GM23338 (cell line): ENCODE data around the gene GALNT6. TPM values are rescaled to one million over a fixed set of nuclear protein-coding genes. Genes with fewer than 3 reads are reported as not detected.

Source experiments
- ATAC-seq: fragments of 200-7000 bp; cut with Tn5 transposase; 3 replicates; pipeline ENCODE4 v1.9.1; 2020
- DNase-seq: peaks from one replicate; pipeline ENCODE4 v3.0.0-alpha.2; 2015; ENCODE audit warnings: low spot score
- H2AFZ ChIP-seq: fragments of 200-600 bp; sonication (generic); 2 replicates; pipeline ENCODE4 v1.8.0; 2016; ENCODE audit warnings: antibody characterized with exemption, mild to moderate bottlenecking, moderate library complexity
- H3F3A ChIP-seq: fragments of 200-600 bp; sonication (generic); replicated peaks from 2 replicates; pipeline ENCODE4 v1.8.0; 2017; ENCODE audit warnings: antibody characterized with exemption, mixed run types, low read depth
- H3K27ac ChIP-seq: fragments of 200-600 bp; sonication (generic); 2 replicates; pipeline ENCODE4 v1.6.1; 2016; ENCODE audit warnings: low read depth
- H3K27me3 ChIP-seq: fragments of 200-600 bp; sonication (generic); 2 replicates; pipeline ENCODE4 v1.8.0; 2016; ENCODE audit warnings: mild to moderate bottlenecking, mixed run types, moderate library complexity; ENCODE audit not compliant: insufficient read depth
- H3K36me3 ChIP-seq: fragments of 200-600 bp; sonication (generic); 2 replicates; pipeline ENCODE4 v1.8.0; 2016; ENCODE audit warnings: mild to moderate bottlenecking; ENCODE audit not compliant: insufficient read depth
- H3K4me1 ChIP-seq: fragments of 200-600 bp; sonication (generic); 2 replicates; pipeline ENCODE4 v1.8.0; 2016; ENCODE audit warnings: mild to moderate bottlenecking, moderate library complexity; ENCODE audit not compliant: insufficient read depth
- H3K4me2 ChIP-seq: fragments of 200-600 bp; sonication (generic); 2 replicates; pipeline ENCODE4 v1.7.1; 2017; ENCODE audit warnings: mixed run types
- H3K4me3 ChIP-seq: fragments of 200-600 bp; sonication (generic); 2 replicates; pipeline ENCODE4 v1.6.1; 2016; ENCODE audit warnings: mixed run types
- H3K79me2 ChIP-seq: fragments of 200-600 bp; sonication (generic); replicated peaks from 2 replicates; pipeline ENCODE4 v1.8.0; 2017; ENCODE audit warnings: mild to moderate bottlenecking; ENCODE audit not compliant: insufficient read depth
- H3K9me2 ChIP-seq: fragments of 200-600 bp; sonication (generic); 2 replicates; pipeline ENCODE4 v1.8.0; 2017; ENCODE audit not compliant: insufficient read depth
- H4K20me1 ChIP-seq: fragments of 200-600 bp; sonication (generic); replicated peaks from 2 replicates; pipeline ENCODE4 v1.8.0; 2017; ENCODE audit warnings: mild to moderate bottlenecking; ENCODE audit not compliant: insufficient read depth
- H3K27ac Mint-ChIP-seq: 2 replicates; pipeline ENCODE4 v1.8.0; 2020; ENCODE audit warnings: inconsistent platforms, mild to moderate bottlenecking, moderate library complexity, mixed read lengths
- H3K27me3 Mint-ChIP-seq: 3 replicates; pipeline ENCODE4 v1.8.0; 2022; ENCODE audit warnings: low read depth, mild to moderate bottlenecking, moderate library complexity, mixed read lengths, inconsistent platforms; ENCODE audit not compliant: insufficient read depth, poor library complexity
- H3K36me3 Mint-ChIP-seq: 3 replicates; pipeline ENCODE4 v1.8.0; 2021; ENCODE audit warnings: low read depth, mild to moderate bottlenecking, inconsistent platforms, moderate library complexity, mixed read lengths
- H3K4me1 Mint-ChIP-seq: 3 replicates; pipeline ENCODE4 v1.8.0; 2020; ENCODE audit warnings: mild to moderate bottlenecking, inconsistent platforms, mixed read lengths
- H3K4me3 Mint-ChIP-seq: 3 replicates; pipeline ENCODE4 v1.8.0; 2021; ENCODE audit warnings: moderate library complexity, mild to moderate bottlenecking, inconsistent platforms, mixed read lengths
- H3K9me3 Mint-ChIP-seq: 3 replicates; pipeline ENCODE4 v1.8.0; 2020; ENCODE audit warnings: moderate library complexity, mild to moderate bottlenecking, inconsistent platforms, mixed read lengths
- CREB1 ChIP-seq: fragments of 250-450 bp; sonication (Bioruptor Pico); IDR thresholded peaks from 2 replicates; pipeline ENCODE4 v1.5.0; 2020; ENCODE audit warnings: low read depth, mild to moderate bottlenecking, moderate library complexity
- EZH2 ChIP-seq: fragments of 200-600 bp; sonication (generic); IDR thresholded peaks from one replicate; pipeline ENCODE4 v1.8.0; 2017; ENCODE audit warnings: antibody characterized with exemption, mild to moderate bottlenecking, low read depth; ENCODE audit not compliant: unreplicated experiment
- EZH2phosphoT487 ChIP-seq: fragments of 200-600 bp; sonication (generic); IDR thresholded peaks from one replicate; pipeline ENCODE4 v1.8.1; 2018; ENCODE audit warnings: antibody characterized with exemption; ENCODE audit not compliant: unreplicated experiment
- JUNB ChIP-seq: IDR thresholded peaks from one replicate; pipeline ENCODE4 v1.6.1; 2016; ENCODE audit warnings: antibody characterized with exemption; ENCODE audit not compliant: unreplicated experiment
- NANOG ChIP-seq: IDR thresholded peaks from 2 replicates; pipeline ENCODE4 v1.6.1; 2016; ENCODE audit warnings: antibody characterized with exemption, borderline replicate concordance
- POLR2AphosphoS5 ChIP-seq: IDR thresholded peaks from 2 replicates; pipeline ENCODE4 v1.6.1; 2016; ENCODE audit warnings: antibody characterized with exemption, low read depth
- STAT1 ChIP-seq: IDR thresholded peaks from one replicate; pipeline ENCODE4 v1.6.1; 2016; ENCODE audit warnings: antibody characterized with exemption; ENCODE audit not compliant: unreplicated experiment
- ZNF114 ChIP-seq: fragments of 250-450 bp; sonication (Bioruptor Pico); IDR thresholded peaks from 2 replicates; pipeline ENCODE4 v1.5.0; 2020; ENCODE audit warnings: mild to moderate bottlenecking, moderate library complexity
- ZNF331 ChIP-seq: fragments of 250-450 bp; sonication (Bioruptor Pico); IDR thresholded peaks from 2 replicates; pipeline ENCODE4 v1.5.0; 2020; ENCODE audit warnings: low read depth, mild to moderate bottlenecking, moderate library complexity
- polyA plus RNA-seq: library from polyadenylated mRNA; unstranded; fragments of >200 nt; fragmentation: Nextera tagmentation; extraction: Ambion mirVana; gene quantifications from 2 replicates; pipeline ENCODE4 v1.2.1, GENCODE V29; 2016
- total RNA-seq: library from RNA; depleted of rRNA; stranded (reverse); fragments of >200 nt; shearing (Covaris generic); gene quantifications from 2 replicates; pipeline ENCODE4 v1.2.3, GENCODE V29; 2014
- TF ChIP-seq, protein P1 (sequence below): IDR thresholded peaks from one replicate; pipeline ENCODE4 v1.6.1; 2018; ENCODE audit warnings: antibody characterized with exemption; ENCODE audit not compliant: unreplicated experiment
- TF ChIP-seq, protein P2 (sequence below), 2 experiments: fragments of 200-600 bp in 1 of 2; sonication (generic) in 1 of 2; conservative IDR thresholded peaks; 2 replicates each; pipeline versions ENCODE4 v1.5.1 to v1.6.1; 2016 to 2017; ENCODE audit warnings: antibody characterized with exemption in 2 of 2, low read depth in 2 of 2, mild to moderate bottlenecking in 2 of 2, moderate library complexity in 1 of 2

GALNT6 gene
- total and polyA plus RNA-seq, 2 experiments from 2014 or later = 8.1 to 18.6 TPM

DNA sequence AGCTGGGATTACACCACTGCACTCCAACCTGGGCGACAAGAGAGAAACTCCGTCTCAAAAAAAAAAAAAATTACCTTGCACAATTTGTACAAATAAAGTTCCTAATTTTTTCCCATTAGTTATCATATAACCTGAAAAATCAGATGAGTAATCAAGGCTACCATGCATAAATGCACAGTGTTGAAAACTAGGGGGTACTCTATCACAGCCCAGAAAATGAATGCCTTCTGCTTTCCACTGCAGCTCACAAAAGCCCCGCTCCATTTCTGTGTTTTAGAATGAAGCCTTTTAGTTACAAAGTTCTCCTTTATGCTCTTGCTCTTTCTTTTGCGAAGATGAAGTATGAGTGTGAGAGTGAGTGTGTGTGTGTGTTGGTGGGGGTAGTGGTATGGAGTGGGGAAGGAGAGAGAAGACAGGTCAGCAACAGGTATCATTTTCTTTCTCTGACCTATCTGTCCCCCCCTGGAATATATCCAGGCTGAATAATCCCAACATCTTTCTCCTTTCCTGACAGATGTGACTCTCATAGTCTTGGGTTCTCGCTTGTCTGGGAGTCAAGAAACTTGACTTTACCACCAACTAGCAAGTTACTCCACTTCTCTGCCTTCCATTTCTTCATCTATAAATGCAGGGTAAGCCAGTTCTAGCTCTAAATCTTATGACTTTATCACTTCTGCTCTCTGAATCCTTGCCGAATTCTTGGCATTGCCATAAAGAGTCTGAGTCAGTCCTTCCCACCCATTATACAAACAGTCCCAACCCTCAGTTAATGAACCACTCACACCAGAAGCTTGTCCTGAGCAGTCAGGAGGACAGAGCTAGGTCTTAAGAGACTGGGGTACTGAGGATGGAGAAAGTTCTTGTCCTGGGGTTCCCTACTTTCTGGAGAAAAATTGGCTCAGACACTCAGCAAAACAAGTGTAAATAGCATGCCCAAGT lies 83.3 kb downstream of the GALNT6 start:
- no peak for ATAC-seq
- TF ChIP-seq ZNF114 (CRISPR knock-in tag) (no peak), POLR2AphosphoS5 (no peak)

DNA sequence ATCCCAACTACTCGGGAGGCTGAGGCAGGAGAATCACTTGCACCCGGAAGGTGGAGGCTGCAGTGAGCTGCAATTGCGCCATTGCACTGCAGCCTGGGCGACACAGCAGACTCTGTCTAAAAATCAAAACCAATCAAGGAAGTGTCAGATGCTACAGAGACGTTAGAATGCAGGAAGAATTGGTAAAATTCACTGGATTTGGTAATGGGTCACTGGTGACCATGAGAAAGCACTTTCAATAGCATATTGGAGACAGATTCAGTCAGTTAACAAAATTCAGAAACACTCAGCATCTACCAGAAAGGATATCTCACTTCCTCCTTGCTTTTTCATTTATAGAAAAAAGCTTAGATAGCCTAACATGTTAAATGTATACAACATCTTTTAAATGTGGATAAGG lies 84.7 kb downstream of the GALNT6 start:
- DNase-seq (no peak), ATAC-seq (no peak)
- H3K27me3 ChIP-seq = no peaks in the 10 kb centered on the region
- Mint-ChIP-seq H3K36me3 (no peaks in the 10 kb centered on the region), H3K4me1 (no peaks in the 10 kb centered on the region), H3K27me3 (peaks cover 2% of the 10 kb centered on the region), H3K27ac (no peak overlapping the region), H3K9me3 (no peaks in the 10 kb centered on the region), H3K4me3 (no peak overlapping the region)
- H3K4me2 ChIP-seq = no peak overlapping the region
- H3K4me1 ChIP-seq = no peaks in the 10 kb centered on the region
- no peaks in the 10 kb centered on the region for H3K36me3 ChIP-seq
- H3K79me2 ChIP-seq = no peaks in the 10 kb centered on the region
- no peaks in the 10 kb centered on the region for H3F3A ChIP-seq
- no peaks in the 10 kb centered on the region for H3K9me2 ChIP-seq
- no peaks in the 10 kb centered on the region for H4K20me1 ChIP-seq
- no peak overlapping the region for H3K27ac ChIP-seq
- no peak overlapping the region for H3K4me3 ChIP-seq
- H2AFZ ChIP-seq = no peak overlapping the region
- TF ChIP-seq, protein P1, sequence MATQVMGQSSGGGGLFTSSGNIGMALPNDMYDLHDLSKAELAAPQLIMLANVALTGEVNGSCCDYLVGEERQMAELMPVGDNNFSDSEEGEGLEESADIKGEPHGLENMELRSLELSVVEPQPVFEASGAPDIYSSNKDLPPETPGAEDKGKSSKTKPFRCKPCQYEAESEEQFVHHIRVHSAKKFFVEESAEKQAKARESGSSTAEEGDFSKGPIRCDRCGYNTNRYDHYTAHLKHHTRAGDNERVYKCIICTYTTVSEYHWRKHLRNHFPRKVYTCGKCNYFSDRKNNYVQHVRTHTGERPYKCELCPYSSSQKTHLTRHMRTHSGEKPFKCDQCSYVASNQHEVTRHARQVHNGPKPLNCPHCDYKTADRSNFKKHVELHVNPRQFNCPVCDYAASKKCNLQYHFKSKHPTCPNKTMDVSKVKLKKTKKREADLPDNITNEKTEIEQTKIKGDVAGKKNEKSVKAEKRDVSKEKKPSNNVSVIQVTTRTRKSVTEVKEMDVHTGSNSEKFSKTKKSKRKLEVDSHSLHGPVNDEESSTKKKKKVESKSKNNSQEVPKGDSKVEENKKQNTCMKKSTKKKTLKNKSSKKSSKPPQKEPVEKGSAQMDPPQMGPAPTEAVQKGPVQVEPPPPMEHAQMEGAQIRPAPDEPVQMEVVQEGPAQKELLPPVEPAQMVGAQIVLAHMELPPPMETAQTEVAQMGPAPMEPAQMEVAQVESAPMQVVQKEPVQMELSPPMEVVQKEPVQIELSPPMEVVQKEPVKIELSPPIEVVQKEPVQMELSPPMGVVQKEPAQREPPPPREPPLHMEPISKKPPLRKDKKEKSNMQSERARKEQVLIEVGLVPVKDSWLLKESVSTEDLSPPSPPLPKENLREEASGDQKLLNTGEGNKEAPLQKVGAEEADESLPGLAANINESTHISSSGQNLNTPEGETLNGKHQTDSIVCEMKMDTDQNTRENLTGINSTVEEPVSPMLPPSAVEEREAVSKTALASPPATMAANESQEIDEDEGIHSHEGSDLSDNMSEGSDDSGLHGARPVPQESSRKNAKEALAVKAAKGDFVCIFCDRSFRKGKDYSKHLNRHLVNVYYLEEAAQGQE = no peak
- TF ChIP-seq POLR2AphosphoS5 = no peak
- no peak for TF ChIP-seq EZH2
- no peak for TF ChIP-seq ZNF331 (CRISPR knock-in tag)
- no peak for TF ChIP-seq ZNF114 (CRISPR knock-in tag)
- TF ChIP-seq, protein P2, sequence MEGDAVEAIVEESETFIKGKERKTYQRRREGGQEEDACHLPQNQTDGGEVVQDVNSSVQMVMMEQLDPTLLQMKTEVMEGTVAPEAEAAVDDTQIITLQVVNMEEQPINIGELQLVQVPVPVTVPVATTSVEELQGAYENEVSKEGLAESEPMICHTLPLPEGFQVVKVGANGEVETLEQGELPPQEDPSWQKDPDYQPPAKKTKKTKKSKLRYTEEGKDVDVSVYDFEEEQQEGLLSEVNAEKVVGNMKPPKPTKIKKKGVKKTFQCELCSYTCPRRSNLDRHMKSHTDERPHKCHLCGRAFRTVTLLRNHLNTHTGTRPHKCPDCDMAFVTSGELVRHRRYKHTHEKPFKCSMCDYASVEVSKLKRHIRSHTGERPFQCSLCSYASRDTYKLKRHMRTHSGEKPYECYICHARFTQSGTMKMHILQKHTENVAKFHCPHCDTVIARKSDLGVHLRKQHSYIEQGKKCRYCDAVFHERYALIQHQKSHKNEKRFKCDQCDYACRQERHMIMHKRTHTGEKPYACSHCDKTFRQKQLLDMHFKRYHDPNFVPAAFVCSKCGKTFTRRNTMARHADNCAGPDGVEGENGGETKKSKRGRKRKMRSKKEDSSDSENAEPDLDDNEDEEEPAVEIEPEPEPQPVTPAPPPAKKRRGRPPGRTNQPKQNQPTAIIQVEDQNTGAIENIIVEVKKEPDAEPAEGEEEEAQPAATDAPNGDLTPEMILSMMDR (conservative IDR thresholded peaks at IDR 0.05; ENCODE audit: low read depth in 2 of 2) = no peak
- no peak for TF ChIP-seq EZH2phosphoT487
- TF ChIP-seq CREB1 = no peak
- TF ChIP-seq STAT1 = no peak
- TF ChIP-seq JUNB = no peak
- no peak for TF ChIP-seq NANOG

More for the DNA sequence above, 83.3 kb downstream of the GALNT6 start:
- Histone ChIP-seq H3K27ac (no peak overlapping the region), H3K4me3 (no peak overlapping the region), H4K20me1 (no peaks in the 10 kb centered on the region), H3K79me2 (no peaks in the 10 kb centered on the region), H3K9me2 (no peaks in the 10 kb centered on the region), H3K4me2 (no peak overlapping the region), H3K27me3 (no peaks in the 10 kb centered on the region), H3F3A (no peaks in the 10 kb centered on the region), H2AFZ (peak overlapping the region; percentile 72), H3K4me1 (no peaks in the 10 kb centered on the region), H3K36me3 (no peaks in the 10 kb centered on the region)
- Mint-ChIP-seq H3K9me3 (no peaks in the 10 kb centered on the region), H3K27me3 (peaks cover 2% of the 10 kb centered on the region), H3K36me3 (no peaks in the 10 kb centered on the region), H3K4me3 (no peak overlapping the region), H3K27ac (no peak overlapping the region), H3K4me1 (no peaks in the 10 kb centered on the region)
- DNase-seq = no peak
